MM.1S (cell line): ENCODE measurements around the gene CYSRT1.

Source experiments
- DNase-seq: peaks from one replicate; pipeline ENCODE4 v3.0.0-alpha.2; 2015
- H2AFZ ChIP-seq: fragments of 300-600 bp; sonication (generic); 2 replicates; pipeline ENCODE4 v1.6.0; 2016; ENCODE audit warnings: antibody characterized with exemption, low read length
- H3F3A ChIP-seq: fragments of 300-600 bp; sonication (generic); 2 replicates; pipeline ENCODE4 v1.6.1; 2016; ENCODE audit warnings: mild to moderate bottlenecking, antibody characterized with exemption, low read length, moderate library complexity, mixed read lengths; ENCODE audit not compliant: insufficient read depth
- H3K27ac ChIP-seq: fragments of 300-600 bp; sonication (generic); 2 replicates; pipeline ENCODE4 v1.5.1; 2016; ENCODE audit warnings: mild to moderate bottlenecking, low read length
- H3K27me3 ChIP-seq: fragments of 300-600 bp; sonication (generic); replicated peaks from 2 replicates; pipeline ENCODE4 v1.6.0; 2016; ENCODE audit warnings: low read length; ENCODE audit not compliant: insufficient read depth
- H3K36me3 ChIP-seq: fragments of 300-600 bp; sonication (generic); replicated peaks from 2 replicates; pipeline ENCODE4 v1.6.1; 2016; ENCODE audit warnings: mild to moderate bottlenecking, low read length, mixed read lengths; ENCODE audit not compliant: insufficient read depth
- H3K4me1 ChIP-seq: fragments of 300-600 bp; sonication (generic); 2 replicates; pipeline ENCODE4 v1.6.1; 2016; ENCODE audit warnings: low read length, mixed read lengths
- H3K4me2 ChIP-seq: fragments of 300-600 bp; sonication (generic); 2 replicates; pipeline ENCODE4 v1.6.0; 2016; ENCODE audit warnings: low read depth, low read length
- H3K4me3 ChIP-seq: fragments of 300-600 bp; sonication (generic); 2 replicates; pipeline ENCODE4 v1.5.1; 2016; ENCODE audit warnings: low read length, mixed read lengths
- H3K79me2 ChIP-seq: fragments of 300-600 bp; sonication (generic); 2 replicates; pipeline ENCODE4 v1.6.1; 2016; ENCODE audit warnings: mixed run types, low read length, mixed read lengths
- H3K9ac ChIP-seq: fragments of 300-600 bp; sonication (generic); 2 replicates; pipeline ENCODE4 v1.6.1; 2016; ENCODE audit warnings: low read length, mixed read lengths
- H3K9me2 ChIP-seq: fragments of 300-600 bp; sonication (generic); replicated peaks from 2 replicates; pipeline ENCODE4 v1.6.1; 2016; ENCODE audit warnings: mild to moderate bottlenecking, low read length, mixed read lengths; ENCODE audit not compliant: insufficient read depth
- H3K9me3 ChIP-seq: fragments of 300-600 bp; sonication (generic); replicated peaks from 2 replicates; pipeline ENCODE4 v1.6.1; 2016; ENCODE audit warnings: mild to moderate bottlenecking, low read length, mixed read lengths; ENCODE audit not compliant: insufficient read depth
- H4K20me1 ChIP-seq: fragments of 300-600 bp; sonication (generic); 2 replicates; pipeline ENCODE4 v1.6.1; 2016; ENCODE audit warnings: mild to moderate bottlenecking, low read length, moderate library complexity, mixed read lengths; ENCODE audit not compliant: insufficient read depth
- CTCF ChIP-seq: fragments of 300-600 bp; sonication (generic); IDR thresholded peaks from 2 replicates; pipeline ENCODE4 v1.5.1; 2016; ENCODE audit warnings: antibody characterized with exemption, low read length, mixed read lengths
- EZH2 ChIP-seq: fragments of 300-600 bp; sonication (generic); optimal IDR thresholded peaks from 2 replicates; pipeline ENCODE3; 2017; ENCODE audit warnings: low read depth, mild to moderate bottlenecking, antibody characterized with exemption, low read length, mixed read lengths
- EZH2phosphoT487 ChIP-seq: fragments of 300-600 bp; sonication (generic); IDR thresholded peaks from 2 replicates; pipeline ENCODE4 v1.6.1; 2018; ENCODE audit warnings: antibody characterized with exemption, low read length

The CYSRT1 gene

GRCh38 chr9:137224830-137225694 lies at the start of gene CYSRT1:
CYSRT1 (plus strand) TSS chr9:137225174; CDS start chr9:137225622, 448 bp downstream.
- peaks cover 9% of the 10 kb centered on the region; the same call in 1 of the 2 replicates for H3K4me1 ChIP-seq
- no peaks in the 10 kb centered on the region; the same call in 1 of the 2 replicates for H3F3A ChIP-seq
- H4K20me1 ChIP-seq, result no peaks in the 10 kb centered on the region
- TF ChIP-seq EZH2 (no peak), EZH2phosphoT487 (no peak), CTCF (no peak)
- DNase-seq, result no peak
- H3K9me3 ChIP-seq, result no peaks in the 10 kb centered on the region
- no peaks in the 10 kb centered on the region for H3K36me3 ChIP-seq
- peak within 1 kb of the TSS; percentile 78 for H3K4me3 ChIP-seq
- H3K4me2 ChIP-seq, result peak within 1 kb of the TSS; percentile 77
- H3K79me2 ChIP-seq, result no peaks in the 10 kb centered on the region
- H3K9me2 ChIP-seq, result no peaks in the 10 kb centered on the region
- H2AFZ ChIP-seq, result peak within 1 kb of the TSS; percentile 91
- H3K9ac ChIP-seq, result peak within 1 kb of the TSS; percentile 85
- H3K27ac ChIP-seq, result no peak within 1 kb of the TSS
- H3K27me3 ChIP-seq, result peaks cover 21% of the 10 kb centered on the region

- Histone ChIP-seq H3K4me2 (no peak overlapping the region), H3F3A (peaks cover 10% of the 10 kb centered on the region; the same call in 1 of the 2 replicates), H4K20me1 (no peaks in the 10 kb centered on the region), H3K79me2 (no peaks in the 10 kb centered on the region), H3K27me3 (peaks cover 24% of the 10 kb centered on the region), H3K9ac (no peak overlapping the region), H2AFZ (no peak overlapping the region), H3K27ac (no peak overlapping the region), H3K4me1 (no peaks in the 10 kb centered on the region), H3K36me3 (no peaks in the 10 kb centered on the region), H3K9me3 (no peaks in the 10 kb centered on the region), H3K9me2 (no peaks in the 10 kb centered on the region), H3K4me3 (no peak overlapping the region)
- DNase-seq, result no peak
- TF ChIP-seq EZH2 (no peak), EZH2phosphoT487 (no peak), CTCF (no peak)
These were observed 49.5 kb upstream of the CYSRT1 start for GRCh38 chr9:137175345-137175961.

DNA sequence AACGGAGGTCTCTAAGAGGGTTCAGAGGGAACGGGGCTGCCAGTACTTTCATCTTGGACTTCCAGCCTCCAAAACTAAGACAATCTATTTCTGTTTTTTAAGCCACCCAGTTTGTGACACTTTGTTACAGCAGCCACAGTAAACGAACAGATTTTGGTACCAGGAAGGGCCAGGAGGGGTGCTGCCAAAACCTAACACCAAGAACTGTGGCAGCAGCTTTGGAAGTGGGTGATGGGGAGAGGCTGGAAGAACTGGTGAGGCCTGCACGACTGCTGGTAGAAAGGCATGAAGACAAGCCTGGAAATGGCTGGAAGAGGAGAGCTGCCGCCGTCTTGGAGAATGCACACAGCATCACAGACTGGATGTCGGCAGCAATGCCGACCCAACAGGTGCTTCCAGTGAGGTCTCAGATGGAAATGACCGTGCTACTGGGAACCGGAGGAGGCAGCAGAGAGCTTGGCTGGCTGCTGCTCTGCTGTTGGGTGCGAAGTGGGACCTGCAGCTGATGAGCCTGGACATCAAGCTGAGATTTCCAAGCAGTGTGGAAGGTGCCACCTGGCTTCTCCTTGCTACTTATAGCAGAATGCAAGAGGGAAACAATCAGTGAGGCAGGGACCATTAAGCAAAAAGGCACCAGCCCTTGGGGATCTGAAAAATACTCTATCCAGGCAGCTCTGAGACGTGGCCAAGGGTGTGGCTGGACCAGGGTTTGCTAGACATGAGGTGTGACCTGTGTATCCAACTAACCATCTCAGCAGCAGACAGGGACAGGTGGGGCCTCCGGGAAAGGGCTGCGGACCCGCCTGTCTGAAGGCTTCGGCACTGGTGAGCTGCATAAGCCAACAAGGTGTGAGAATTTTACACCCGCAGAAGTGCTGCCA lies 48.4 kb upstream of the CYSRT1 start:
- no peaks in the 10 kb centered on the region for H3K4me1 ChIP-seq
- peak; percentile 31 for DNase-seq

More for the DNA sequence above, 48.4 kb upstream of the CYSRT1 start:
- TF ChIP-seq CTCF (peak; percentile 56), EZH2 (no peak)
- Histone ChIP-seq H3K9me2 (no peaks in the 10 kb centered on the region), H3K36me3 (no peaks in the 10 kb centered on the region), H3F3A (peaks cover 10% of the 10 kb centered on the region; the same call in 1 of the 2 replicates), H3K4me2 (no peak overlapping the region), H2AFZ (no peak overlapping the region), H3K27ac (no peak overlapping the region), H4K20me1 (no peaks in the 10 kb centered on the region), H3K79me2 (no peaks in the 10 kb centered on the region), H3K4me3 (no peak overlapping the region), H3K9ac (no peak overlapping the region), H3K9me3 (no peaks in the 10 kb centered on the region), H3K27me3 (peaks cover 13% of the 10 kb centered on the region)
